ENCODE data around the gene BDKRB2. TPM values are rescaled to one million over a fixed set of nuclear protein-coding genes. Genes with fewer than 3 reads are reported as not detected.

The BDKRB2 gene
- not detected for total RNA-seq

DNA sequence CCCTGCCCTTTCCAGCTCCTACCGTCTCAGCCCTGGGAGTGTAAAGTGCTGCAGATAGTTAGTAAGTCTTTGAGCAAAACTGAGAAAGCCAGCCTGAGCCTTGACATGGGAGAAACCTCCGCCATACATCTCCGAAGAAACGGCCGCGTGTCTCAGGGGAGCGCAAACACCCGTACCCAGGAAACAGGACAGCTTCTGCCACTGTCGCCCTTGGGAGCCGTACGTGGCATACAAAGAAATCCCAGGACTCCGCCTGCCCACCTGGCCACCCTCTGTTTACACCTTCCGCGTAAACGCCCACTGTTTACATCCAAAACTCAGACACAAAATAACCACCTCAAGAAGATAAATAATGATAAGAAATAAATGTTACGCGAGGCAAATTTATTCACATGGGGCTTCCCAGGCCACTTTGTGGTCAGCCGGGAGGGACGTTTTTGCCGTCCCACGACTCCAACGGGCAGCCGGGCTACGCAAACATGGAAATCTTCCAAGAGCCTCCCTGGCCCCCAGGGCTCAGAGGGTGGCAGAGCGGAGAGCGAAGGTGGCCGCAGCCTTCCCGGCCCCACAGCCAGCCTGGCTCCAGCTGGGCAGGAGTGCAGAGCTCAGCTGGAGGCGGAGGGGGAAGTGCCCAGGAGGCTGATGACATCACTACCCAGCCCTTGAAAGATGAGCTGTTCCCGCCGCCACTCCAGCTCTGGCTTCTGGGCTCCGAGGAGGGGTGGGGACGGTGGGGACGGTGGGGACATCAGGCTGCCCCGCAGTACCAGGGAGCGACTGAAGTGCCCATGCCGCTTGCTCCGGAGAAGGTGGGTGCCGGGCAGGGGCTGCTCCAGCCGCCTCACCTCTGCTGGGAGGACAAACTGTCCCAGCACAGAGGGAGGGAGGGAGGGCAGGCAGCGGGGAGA, at the start of gene BDKRB2:
BDKRB2 (plus strand) TSS at position 689 of the 908 bp plus-strand sequence. CDS start 32,269 bp downstream, outside the sequence.
- POLR2A ChIA-PET: no interaction called here
- Mint-ChIP-seq H3K9me3 (no peaks in the 10 kb centered on the region), H3K4me1 (peaks cover 4% of the 10 kb centered on the region), H3K27me3 (peaks cover 13% of the 10 kb centered on the region), H3K27ac (no peak within 1 kb of the TSS), H3K4me3 (no peak within 1 kb of the TSS), H3K36me3 (ENCODE audit: low read depth) (no peaks in the 10 kb centered on the region)
- no peak for DNase-seq
- CTCF ChIA-PET: no interaction called here

- ChIA-PET POLR2A (no interaction called here), CTCF (no interaction called here)
- Mint-ChIP-seq H3K4me1 (no peaks in the 10 kb centered on the region), H3K4me3 (no peak overlapping the region), H3K27ac (no peak overlapping the region), H3K36me3 (ENCODE audit: low read depth) (no peaks in the 10 kb centered on the region), H3K9me3 (no peaks in the 10 kb centered on the region), H3K27me3 (no peaks in the 10 kb centered on the region)
- no peak for DNase-seq
Measured at GRCh38 chr14:96154900-96155299, 49.7 kb upstream of the BDKRB2 start.

DNA sequence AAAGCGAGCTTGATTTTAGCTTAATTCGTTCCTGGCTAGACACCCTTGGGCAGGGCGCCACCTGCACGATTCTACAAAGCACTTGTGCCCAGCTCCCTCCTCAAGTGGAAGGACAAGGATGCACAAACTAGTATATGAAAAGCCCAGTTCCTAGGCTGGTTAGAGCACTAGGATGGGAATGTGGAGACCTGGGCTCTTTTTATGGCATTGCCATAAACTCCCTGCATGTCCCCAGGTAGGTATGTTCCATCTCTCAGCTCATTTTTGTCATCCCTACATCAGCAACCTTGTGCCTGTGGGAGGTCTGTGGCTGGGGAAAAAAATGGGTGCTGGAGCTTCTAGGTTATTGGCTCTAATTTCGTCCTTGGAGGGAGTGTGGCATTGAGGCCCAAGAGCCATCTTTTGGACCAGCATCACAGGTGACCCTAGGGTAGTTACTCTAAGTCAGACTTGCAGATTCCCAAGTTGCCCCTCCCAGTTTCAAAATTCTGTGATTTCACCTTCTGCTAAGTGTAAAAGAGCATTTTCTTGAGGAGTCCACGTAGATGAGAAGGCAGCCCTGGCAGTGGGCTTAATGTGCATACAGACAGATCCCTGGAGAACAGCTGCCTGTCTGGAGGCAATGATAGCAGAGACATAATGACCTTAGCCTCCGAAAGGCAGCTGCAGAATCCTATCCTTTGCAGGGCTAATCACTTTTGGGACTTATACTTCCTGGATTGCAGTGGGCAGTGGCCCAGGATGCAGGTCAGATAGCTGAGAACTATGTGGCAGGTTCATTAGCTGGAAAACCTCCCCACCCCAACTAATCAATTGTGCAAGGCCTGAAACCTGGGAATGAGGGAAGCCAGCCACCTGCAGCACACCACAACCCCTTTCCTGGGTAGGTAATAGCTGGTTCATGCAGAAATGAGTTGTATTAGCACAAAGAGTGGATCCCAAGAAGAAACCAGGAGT, 47.6 kb upstream of the BDKRB2 start:
- Mint-ChIP-seq H3K36me3 (ENCODE audit: low read depth) (no peaks in the 10 kb centered on the region), H3K4me3 (no peak overlapping the region), H3K4me1 (no peaks in the 10 kb centered on the region), H3K9me3 (no peaks in the 10 kb centered on the region), H3K27me3 (no peaks in the 10 kb centered on the region), H3K27ac (no peak overlapping the region)
- POLR2A ChIA-PET: no interaction called here
- CTCF ChIA-PET: no interaction called here
- no peak for DNase-seq

- H3K4me3 Mint-ChIP-seq: no peak overlapping the region
- DNase-seq: no peak
- CTCF ChIA-PET: no interaction called here
- no peaks in the 10 kb centered on the region for H3K9me3 Mint-ChIP-seq
- H3K27ac Mint-ChIP-seq: no peak overlapping the region
- no peaks in the 10 kb centered on the region for H3K36me3 Mint-ChIP-seq (ENCODE audit: low read depth)
- POLR2A ChIA-PET: no interaction called here
- H3K27me3 Mint-ChIP-seq: no peaks in the 10 kb centered on the region
- H3K4me1 Mint-ChIP-seq: no peaks in the 10 kb centered on the region
Measured at GRCh38 chr14:96158735-96159134, 45.9 kb upstream of the BDKRB2 start.

DNA sequence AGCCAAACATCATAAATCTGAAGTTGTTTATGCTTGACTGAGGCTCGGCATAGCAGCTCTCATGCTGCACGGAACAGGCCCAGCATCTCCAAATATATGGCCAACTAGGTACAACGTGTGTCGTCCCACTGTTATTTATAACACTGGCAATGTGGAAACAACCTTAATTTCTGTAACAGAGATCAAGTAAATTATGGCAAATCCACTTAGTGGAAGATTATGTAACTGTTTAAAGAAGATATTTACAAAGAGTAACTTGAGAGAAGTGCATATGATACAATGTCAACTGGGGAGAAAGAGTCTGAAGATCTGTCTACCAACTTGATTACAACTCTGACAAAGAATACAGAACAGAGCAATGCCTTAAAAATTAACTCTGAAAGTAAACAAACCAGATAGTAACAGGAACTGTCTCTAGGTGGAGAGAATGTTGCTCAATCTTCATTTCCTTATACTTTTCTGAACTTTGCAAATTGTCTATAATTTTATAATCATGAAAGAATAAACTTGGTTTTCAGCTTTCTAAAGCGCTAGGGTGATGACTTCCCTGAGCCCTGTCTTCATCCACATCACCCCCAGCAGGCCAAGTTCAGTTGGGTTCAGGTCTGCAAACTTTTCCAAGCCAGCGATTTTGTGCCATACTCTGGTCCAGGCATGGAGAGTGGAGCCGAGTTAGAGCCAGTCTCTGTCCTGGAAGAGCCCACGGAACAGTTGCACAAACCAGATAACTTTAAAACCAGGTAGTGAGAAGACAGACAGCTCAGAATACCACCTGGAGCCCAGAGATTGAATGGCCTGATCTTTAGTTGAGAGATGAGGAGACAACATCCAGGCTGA, 44.3 kb upstream of the BDKRB2 start:
- Mint-ChIP-seq H3K4me1 (no peaks in the 10 kb centered on the region), H3K36me3 (ENCODE audit: low read depth) (no peaks in the 10 kb centered on the region), H3K9me3 (no peaks in the 10 kb centered on the region), H3K27ac (no peak overlapping the region), H3K4me3 (no peak overlapping the region), H3K27me3 (no peaks in the 10 kb centered on the region)
- ChIA-PET CTCF (no interaction called here), POLR2A (no interaction called here)
- no peak for DNase-seq

GRCh38 chr14:96160913-96161310, 43.7 kb upstream of the BDKRB2 start:
- H3K27ac Mint-ChIP-seq: no peak overlapping the region
- no peaks in the 10 kb centered on the region for H3K4me1 Mint-ChIP-seq
- ChIA-PET CTCF (no interaction called here), POLR2A (no interaction called here)
- no peaks in the 10 kb centered on the region for H3K36me3 Mint-ChIP-seq (ENCODE audit: low read depth)
- H3K27me3 Mint-ChIP-seq: no peaks in the 10 kb centered on the region
- H3K4me3 Mint-ChIP-seq: no peak overlapping the region
- no peaks in the 10 kb centered on the region for H3K9me3 Mint-ChIP-seq
- no peak for DNase-seq

GRCh38 chr14:96161636-96162035, 43.0 kb upstream of the BDKRB2 start:
- CTCF ChIA-PET: no interaction called here
- no peaks in the 10 kb centered on the region for H3K4me1 Mint-ChIP-seq

DNA sequence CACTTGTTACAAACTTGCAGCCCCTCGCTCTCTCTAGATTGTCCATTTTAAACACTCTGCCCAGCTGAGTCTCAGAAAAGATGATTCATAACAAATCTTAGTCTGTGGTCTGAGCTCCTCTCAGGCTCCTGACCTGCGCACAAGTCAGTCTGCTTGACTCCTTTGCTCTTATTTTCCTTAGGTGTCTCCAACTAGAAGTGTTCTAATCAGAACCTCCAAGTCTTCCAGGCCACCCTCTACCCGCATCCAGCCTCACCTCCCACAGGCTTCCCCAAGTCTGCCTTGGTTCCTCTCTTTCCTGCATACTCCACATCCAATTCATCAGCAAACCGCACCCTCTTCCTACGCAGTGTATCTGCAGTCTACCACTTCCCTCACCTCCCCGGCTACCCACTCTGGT, 42.4 kb upstream of the BDKRB2 start:
- POLR2A ChIA-PET: no interaction called here

More at GRCh38 chr14:96161636-96162035, 43.0 kb upstream of the BDKRB2 start:
- POLR2A ChIA-PET: no interaction called here
- Mint-ChIP-seq H3K36me3 (ENCODE audit: low read depth) (no peaks in the 10 kb centered on the region), H3K9me3 (no peaks in the 10 kb centered on the region), H3K27ac (no peak overlapping the region), H3K4me3 (no peak overlapping the region), H3K27me3 (no peaks in the 10 kb centered on the region)
- no peak for DNase-seq

DNA sequence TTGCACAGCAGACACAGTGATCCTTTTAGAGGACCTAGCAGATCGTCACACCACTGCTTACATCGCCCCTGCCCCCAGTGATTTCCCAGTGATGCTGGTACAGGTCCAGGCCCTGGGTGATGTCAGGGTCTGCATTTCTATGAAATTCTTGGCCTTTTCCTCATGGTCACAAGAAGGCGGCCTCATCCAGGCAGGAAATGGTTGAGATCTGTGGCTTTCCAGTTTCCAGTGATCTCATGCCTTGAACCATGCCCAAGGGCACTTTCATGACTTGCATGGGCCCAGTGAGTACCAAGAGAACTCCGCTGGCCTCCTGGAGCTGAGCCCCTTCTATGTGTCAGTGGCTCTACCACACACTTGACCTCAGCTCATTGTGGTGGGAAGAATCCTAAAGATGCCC, 41.9 kb upstream of the BDKRB2 start:
- Mint-ChIP-seq H3K36me3 (ENCODE audit: low read depth) (no peaks in the 10 kb centered on the region), H3K4me3 (no peak overlapping the region), H3K27me3 (no peaks in the 10 kb centered on the region), H3K9me3 (no peaks in the 10 kb centered on the region), H3K27ac (no peak overlapping the region), H3K4me1 (no peaks in the 10 kb centered on the region)
- POLR2A ChIA-PET: no interaction called here
- no peak for DNase-seq
- CTCF ChIA-PET: no interaction called here

More for the DNA sequence above, 42.4 kb upstream of the BDKRB2 start:
- Mint-ChIP-seq H3K4me3 (no peak overlapping the region), H3K27ac (no peak overlapping the region), H3K36me3 (ENCODE audit: low read depth) (no peaks in the 10 kb centered on the region), H3K27me3 (no peaks in the 10 kb centered on the region), H3K9me3 (no peaks in the 10 kb centered on the region), H3K4me1 (no peaks in the 10 kb centered on the region)
- DNase-seq: no peak
- CTCF ChIA-PET: no interaction called here

DNA sequence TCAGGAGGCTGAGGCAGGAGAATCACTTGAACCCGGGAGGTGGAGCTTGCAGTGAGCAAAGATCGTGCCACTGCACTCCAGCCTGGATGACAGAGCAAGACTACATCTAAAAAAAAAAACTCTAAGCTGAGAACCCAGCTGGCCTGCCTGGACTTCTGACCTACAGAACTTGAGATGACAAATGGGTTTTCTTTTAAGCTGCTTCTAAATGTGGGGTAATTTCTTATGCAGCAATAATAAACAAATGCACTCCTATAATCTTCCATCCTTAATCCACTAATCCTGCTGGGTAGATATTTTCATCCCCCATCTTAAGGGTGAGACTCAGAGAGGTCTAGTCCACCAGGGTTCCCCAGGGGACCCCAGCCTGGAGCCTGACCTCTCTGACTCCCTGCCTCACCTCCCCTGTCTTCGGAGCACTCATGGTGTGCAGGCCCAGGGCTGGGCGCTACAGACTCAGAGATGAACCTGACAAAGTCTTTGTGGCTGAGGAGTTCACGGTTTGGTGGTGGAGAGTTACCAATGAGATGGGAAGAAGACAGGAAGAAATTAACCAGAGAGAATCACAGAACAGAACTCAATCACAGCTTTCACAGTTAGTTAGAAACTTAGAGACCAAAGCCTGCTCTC, 39.7 kb upstream of the BDKRB2 start:
- POLR2A ChIA-PET: no interaction called here
- Mint-ChIP-seq H3K36me3 (ENCODE audit: low read depth) (no peaks in the 10 kb centered on the region), H3K9me3 (no peaks in the 10 kb centered on the region), H3K4me1 (no peaks in the 10 kb centered on the region), H3K27ac (no peak overlapping the region), H3K4me3 (no peak overlapping the region), H3K27me3 (no peaks in the 10 kb centered on the region)
- CTCF ChIA-PET: no interaction called here
- DNase-seq: no peak

DNA sequence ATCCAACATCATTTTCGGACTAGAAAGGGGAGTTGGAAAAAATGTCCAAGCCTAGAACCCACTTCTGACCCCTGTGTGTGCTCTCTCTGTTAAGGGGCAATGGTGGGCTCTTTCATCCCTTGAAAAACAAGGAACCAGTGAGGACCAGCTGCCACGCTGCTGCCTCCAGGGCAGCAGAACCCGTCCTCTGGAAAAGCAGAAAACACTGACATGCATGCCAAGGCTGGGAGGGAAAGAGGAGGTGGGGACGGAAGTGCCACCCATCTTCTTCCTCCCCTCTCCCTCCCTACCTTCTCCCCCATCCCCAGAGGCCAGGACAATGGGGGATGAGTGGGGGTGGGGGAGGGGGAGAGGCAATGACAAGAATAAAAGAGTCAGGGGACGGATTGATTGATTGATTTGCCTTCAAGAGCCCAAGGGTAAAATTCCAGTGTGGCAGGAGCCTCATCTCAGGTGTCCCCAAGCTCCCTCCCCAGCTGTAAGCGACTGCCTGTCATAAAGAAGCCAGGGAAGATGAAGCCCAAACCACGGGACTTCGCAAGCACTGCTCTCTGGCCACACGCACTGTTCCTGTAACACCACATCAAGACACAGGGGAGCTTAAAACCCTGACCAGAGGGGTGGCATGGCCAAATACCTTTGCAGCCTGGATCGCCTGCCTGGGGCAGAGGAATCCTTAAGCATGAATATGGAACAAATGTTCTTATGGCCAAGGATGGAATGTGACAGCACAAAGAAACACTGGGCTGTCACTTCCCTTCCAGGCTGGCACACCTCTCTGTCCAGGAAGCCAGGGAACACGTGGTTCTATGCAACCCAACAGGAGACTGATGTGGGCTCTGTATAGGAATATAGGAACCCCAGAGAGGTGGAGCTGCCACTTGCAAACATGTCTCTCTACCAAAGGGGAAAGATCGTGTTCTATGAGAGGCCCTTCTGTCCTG, 38.9 kb upstream of the BDKRB2 start:
- no peaks in the 10 kb centered on the region for H3K36me3 Mint-ChIP-seq (ENCODE audit: low read depth)
- no peak overlapping the region for H3K27ac Mint-ChIP-seq
- DNase-seq: no peak
- POLR2A ChIA-PET: no interaction called here
- H3K9me3 Mint-ChIP-seq: no peaks in the 10 kb centered on the region
- CTCF ChIA-PET: no interaction called here
- H3K4me3 Mint-ChIP-seq: no peak overlapping the region
- no peaks in the 10 kb centered on the region for H3K4me1 Mint-ChIP-seq
- no peaks in the 10 kb centered on the region for H3K27me3 Mint-ChIP-seq
